ENCODE data around the gene CTDNEP1. TPM values are rescaled to one million over a fixed set of nuclear protein-coding genes. Genes with fewer than 3 reads are reported as not detected.

CTDNEP1 gene
- total and polyA plus RNA-seq, 7 donors, result 43.9 to 110 (median 76.4) TPM

DNA sequence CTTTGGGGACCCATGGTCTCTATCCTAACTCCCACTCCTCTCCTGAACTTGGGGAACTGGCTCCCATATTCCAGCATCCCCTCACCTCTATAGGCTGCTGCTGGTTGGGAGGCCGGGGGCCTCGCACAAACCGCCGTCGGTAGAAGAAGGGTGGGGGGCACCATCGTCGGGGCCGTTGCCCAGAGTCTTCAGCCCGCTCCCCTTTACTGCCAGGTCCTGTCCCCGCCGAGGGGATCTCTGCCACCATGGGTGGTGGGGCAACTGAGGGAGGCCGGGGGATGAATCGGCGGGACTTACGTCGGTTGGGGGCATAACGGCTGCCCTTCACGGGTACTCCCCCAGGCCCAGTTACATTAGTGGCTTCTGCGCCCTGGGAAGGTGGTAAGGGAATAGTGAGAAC lies 38.6 kb upstream of the CTDNEP1 start:
- Histone ChIP-seq H3K4me1 (peaks cover 0 to 68% (median 61%) of the 10 kb centered on the region in 4 donors), H3K36me3 (peaks cover 14 to 18% (median 16%) of the 10 kb centered on the region in 4 donors), H3K4me3 (no peak overlapping the region), H3K9me3 (no peaks in the 10 kb centered on the region), H3K27ac (peak overlapping the region; percentile 32 to 97 (median 57)), H3K27me3 (peaks cover 11 to 34% (median 18%) of the 10 kb centered on the region in 3 donors)
- DNase-seq, result no peak
- TF ChIP-seq, protein P1, sequence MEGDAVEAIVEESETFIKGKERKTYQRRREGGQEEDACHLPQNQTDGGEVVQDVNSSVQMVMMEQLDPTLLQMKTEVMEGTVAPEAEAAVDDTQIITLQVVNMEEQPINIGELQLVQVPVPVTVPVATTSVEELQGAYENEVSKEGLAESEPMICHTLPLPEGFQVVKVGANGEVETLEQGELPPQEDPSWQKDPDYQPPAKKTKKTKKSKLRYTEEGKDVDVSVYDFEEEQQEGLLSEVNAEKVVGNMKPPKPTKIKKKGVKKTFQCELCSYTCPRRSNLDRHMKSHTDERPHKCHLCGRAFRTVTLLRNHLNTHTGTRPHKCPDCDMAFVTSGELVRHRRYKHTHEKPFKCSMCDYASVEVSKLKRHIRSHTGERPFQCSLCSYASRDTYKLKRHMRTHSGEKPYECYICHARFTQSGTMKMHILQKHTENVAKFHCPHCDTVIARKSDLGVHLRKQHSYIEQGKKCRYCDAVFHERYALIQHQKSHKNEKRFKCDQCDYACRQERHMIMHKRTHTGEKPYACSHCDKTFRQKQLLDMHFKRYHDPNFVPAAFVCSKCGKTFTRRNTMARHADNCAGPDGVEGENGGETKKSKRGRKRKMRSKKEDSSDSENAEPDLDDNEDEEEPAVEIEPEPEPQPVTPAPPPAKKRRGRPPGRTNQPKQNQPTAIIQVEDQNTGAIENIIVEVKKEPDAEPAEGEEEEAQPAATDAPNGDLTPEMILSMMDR (IDR thresholded peaks at IDR 0.05), result no peak
- TF ChIP-seq POLR2AphosphoS5 (IDR thresholded peaks at IDR 0.05) (peak in 1 of 4 donors; percentile 9), EP300 (IDR thresholded peaks at IDR 0.05) (no peak)
- intact Hi-C loops (cut with DNase I), result no loop called here
- 94 to 95% methylated on average over 19 of the region's 19 CpGs for WGBS, 2 donors

- WGBS, 2 donors, result 85 to 91% methylated on average over 18 of the region's 18 CpGs
- intact Hi-C loops (cut with DNase I), result no loop called here
- peaks cover 0 to 68% (median 61%) of the 10 kb centered on the region in 4 donors for H3K4me1 ChIP-seq
These were observed 37.9 kb upstream of the CTDNEP1 start for GRCh38 chr17:7289256-7290032.

GRCh38 chr17:7285679-7286078 lies 34.1 kb upstream of the CTDNEP1 start:
- Histone ChIP-seq H3K4me1 (peaks cover 0 to 57% (median 49%) of the 10 kb centered on the region in 4 donors), H3K27ac (peak overlapping the region; percentile 93 to 98 (median 96)), H3K27me3 (no peaks in the 10 kb centered on the region), H3K36me3 (peaks cover 26 to 33% (median 28%) of the 10 kb centered on the region in 4 donors), H3K9me3 (no peaks in the 10 kb centered on the region), H3K4me3 (no peak overlapping the region)
- DNase-seq, result no peak
- 92% methylated on average over 12 of the region's 12 CpGs for WGBS, 2 donors
- intact Hi-C loops (cut with DNase I), result no loop called here
- TF ChIP-seq POLR2A (IDR thresholded peaks at IDR 0.05) (no peak), POLR2AphosphoS5 (IDR thresholded peaks at IDR 0.05) (no peak), EP300 (IDR thresholded peaks at IDR 0.05) (no peak)
- TF ChIP-seq, protein P1 (IDR thresholded peaks at IDR 0.05), result no peak

More at GRCh38 chr17:7289256-7290032, 37.9 kb upstream of the CTDNEP1 start:
- H3K27ac ChIP-seq, result peak overlapping the region; percentile 32 to 97 (median 57)
- peaks cover 21 to 26% (median 23%) of the 10 kb centered on the region in 4 donors for H3K36me3 ChIP-seq
- no peak overlapping the region for H3K4me3 ChIP-seq
- DNase-seq, result no peak
- TF ChIP-seq POLR2AphosphoS5 (IDR thresholded peaks at IDR 0.05), result peak in 1 of 4 donors; percentile 52
- TF ChIP-seq, protein P1 (IDR thresholded peaks at IDR 0.05), result no peak
- H3K27me3 ChIP-seq, result peaks cover 8 to 26% (median 12%) of the 10 kb centered on the region in 3 donors
- no peaks in the 10 kb centered on the region for H3K9me3 ChIP-seq

GRCh38 chr17:7284911-7285310 lies 33.4 kb upstream of the CTDNEP1 start:
- DNase-seq, result no peak
- WGBS, 2 donors, result 83 to 95% methylated on average over 16 of the region's 16 CpGs
- H3K4me1 ChIP-seq, result peaks cover 0 to 56% (median 46%) of the 10 kb centered on the region in 4 donors
- peaks cover 26 to 33% (median 28%) of the 10 kb centered on the region in 4 donors for H3K36me3 ChIP-seq
- TF ChIP-seq POLR2AphosphoS5 (IDR thresholded peaks at IDR 0.05) (no peak), EP300 (IDR thresholded peaks at IDR 0.05) (no peak), POLR2A (IDR thresholded peaks at IDR 0.05) (no peak)
- TF ChIP-seq, protein P1 (IDR thresholded peaks at IDR 0.05), result no peak
- H3K27ac ChIP-seq, result peak overlapping the region; percentile 93 to 98 (median 96)
- intact Hi-C loops (cut with DNase I), result no loop called here
- no peaks in the 10 kb centered on the region for H3K27me3 ChIP-seq
- H3K4me3 ChIP-seq, result no peak overlapping the region
- H3K9me3 ChIP-seq, result no peaks in the 10 kb centered on the region

Measured in sigmoid colon (tissue), 7 donors.